CD4-positive, alpha-beta T cell (primary cell): ENCODE measurements around the gene ATP10A. TPM values are rescaled to one million over a fixed set of nuclear protein-coding genes. Genes with fewer than 3 reads are reported as not detected.

Experiments used
- ATAC-seq: fragments of 200-7000 bp; cut with Tn5 transposase; one replicate; pipeline ENCODE4 v1.10.0; 2022; ENCODE audit warnings: mild to moderate bottlenecking; ENCODE audit not compliant: poor library complexity
- CTCF ChIA-PET: fragments of 350-600 bp; sonication (Branson Sonifier 250); formaldehyde crosslinking; loops from one replicate; lab custom pipeline; 2021; ENCODE audit warnings: antibody characterized with exemption, inconsistent platforms; lab: Charles Lee
- POLR2A ChIA-PET: fragments of 350-600 bp; sonication (Branson Sonifier 250); formaldehyde crosslinking; loops from one replicate; lab custom pipeline; 2021; ENCODE audit warnings: antibody characterized with exemption, inconsistent platforms; lab: Charles Lee
- DNase-seq, 14 experiments: peaks; one replicate each; pipeline ENCODE4 v3.0.0-alpha.2; 2013 to 2020; ENCODE audit warnings: mixed read lengths in 2 of 14
- H3K27ac ChIP-seq, 2 donors: one replicate each; pipeline versions ENCODE4 v1.5.1 to v1.7.0; 2013; ENCODE audit warnings: low read length in 2 of 2, low read depth in 1 of 2, mild to moderate bottlenecking in 1 of 2
- H3K27me3 ChIP-seq, 2 experiments: 1 replicate in 1 of 2; 2 replicates in 1 of 2; pipeline versions ENCODE4 v1.6.1 to v1.7.0; 2013; ENCODE audit warnings: low read length in 2 of 2, control low read depth in 1 of 2, mild to moderate bottlenecking in 1 of 2, moderate library complexity in 1 of 2; ENCODE audit not compliant: insufficient read depth in 2 of 2, control insufficient read depth in 1 of 2
- H3K36me3 ChIP-seq: one replicate; pipeline ENCODE4 v1.6.1; 2013; ENCODE audit warnings: low read length, control low read depth; ENCODE audit not compliant: insufficient read depth
- H3K4me1 ChIP-seq: one replicate; pipeline ENCODE4 v1.6.1; 2013; ENCODE audit warnings: low read length, control low read depth; ENCODE audit not compliant: insufficient read depth
- H3K4me3 ChIP-seq: one replicate; pipeline ENCODE4 v1.5.1; 2013; ENCODE audit warnings: mild to moderate bottlenecking, low read length, moderate library complexity
- H3K9me3 ChIP-seq, 2 experiments: 1 replicate in 1 of 2; 2 replicates in 1 of 2; pipeline versions ENCODE4 v1.6.1 to v1.7.0; 2013; ENCODE audit warnings: low read length in 2 of 2, mild to moderate bottlenecking in 2 of 2, control low read depth in 1 of 2, moderate library complexity in 1 of 2; ENCODE audit not compliant: control insufficient read depth in 1 of 2, insufficient read depth in 1 of 2
- H3K27ac Mint-ChIP-seq: one replicate; pipeline ENCODE4 v1.8.0; 2020; ENCODE audit warnings: mixed read lengths
- H3K27me3 Mint-ChIP-seq: one replicate; pipeline ENCODE4 v1.8.0; 2021; ENCODE audit warnings: mixed read lengths
- H3K36me3 Mint-ChIP-seq: one replicate; pipeline ENCODE4 v1.8.0; 2021; ENCODE audit warnings: low read depth, mixed read lengths
- H3K4me1 Mint-ChIP-seq: one replicate; pipeline ENCODE4 v1.8.0; 2021; ENCODE audit warnings: low read depth, mixed read lengths
- H3K4me3 Mint-ChIP-seq: one replicate; pipeline ENCODE4 v1.8.0; 2020; ENCODE audit warnings: mild to moderate bottlenecking, mixed read lengths
- H3K9me3 Mint-ChIP-seq: one replicate; pipeline ENCODE4 v1.8.0; 2020; ENCODE audit warnings: mixed read lengths
- intact Hi-C, 2 experiments: fragments of 100-400 bp; cut with DNase I in 1 of 2; cut with micrococcal nuclease in 1 of 2; formaldehyde crosslinking; loops; one replicate each; pipeline versions ENCODE4 v1.15.1 to v1.9.0; 2023 to 2025; cut with DNase I, micrococcal nuclease
- total RNA-seq, 174 experiments: library from RNA in 2 of 174; stranded (reverse) in 2 of 174; gene quantifications; one replicate each; pipeline ENCODE4 v1.2.3 and lab custom pipeline; 2021 to 2026
- TF ChIP-seq, protein P1 (sequence below): fragments of 200-600 bp; IDR thresholded peaks from one replicate; pipeline ENCODE4 v1.8.0; 2022; ENCODE audit warnings: antibody characterized with exemption, mild to moderate bottlenecking

ATP10A gene
- total RNA-seq, 2 experiments from 2014 or later = 30.0 to 30.4 TPM

DNA sequence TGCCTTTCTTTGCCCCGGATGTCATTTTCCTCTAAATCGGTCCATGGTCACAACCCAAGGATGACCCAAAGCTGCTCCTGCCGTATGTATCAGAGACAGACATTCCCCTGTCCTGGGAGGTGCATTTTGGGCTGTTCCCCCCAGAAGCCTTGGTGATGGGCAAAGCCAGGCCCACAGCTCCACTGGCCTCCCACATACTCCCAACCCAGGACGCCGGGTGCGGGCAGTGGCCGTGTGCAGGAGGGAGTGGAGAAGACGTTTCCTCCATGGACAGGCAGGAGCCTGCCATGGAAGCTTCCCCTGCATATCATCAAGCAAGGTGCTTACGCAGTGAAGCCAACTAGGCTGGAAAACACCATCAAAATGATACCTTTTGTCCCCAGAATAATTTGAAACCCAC is 175.0 kb downstream of the ATP10A start:
- Histone ChIP-seq H3K27me3 (no peaks in the 10 kb centered on the region), H3K27ac (no peak overlapping the region), H3K4me3 (no peak overlapping the region), H3K36me3 (peaks cover 39% of the 10 kb centered on the region), H3K9me3 (peaks cover 0 to 6% of the 10 kb centered on the region in 2 experiments), H3K4me1 (no peaks in the 10 kb centered on the region)
- Mint-ChIP-seq H3K27ac (no peak overlapping the region), H3K9me3 (no peaks in the 10 kb centered on the region), H3K27me3 (no peaks in the 10 kb centered on the region), H3K36me3 (peaks cover 86% of the 10 kb centered on the region), H3K4me1 (no peaks in the 10 kb centered on the region), H3K4me3 (no peak overlapping the region)
- ChIA-PET CTCF (no interaction called here), POLR2A (no interaction called here)
- intact Hi-C loops = no loop called here
- TF ChIP-seq, protein P1, sequence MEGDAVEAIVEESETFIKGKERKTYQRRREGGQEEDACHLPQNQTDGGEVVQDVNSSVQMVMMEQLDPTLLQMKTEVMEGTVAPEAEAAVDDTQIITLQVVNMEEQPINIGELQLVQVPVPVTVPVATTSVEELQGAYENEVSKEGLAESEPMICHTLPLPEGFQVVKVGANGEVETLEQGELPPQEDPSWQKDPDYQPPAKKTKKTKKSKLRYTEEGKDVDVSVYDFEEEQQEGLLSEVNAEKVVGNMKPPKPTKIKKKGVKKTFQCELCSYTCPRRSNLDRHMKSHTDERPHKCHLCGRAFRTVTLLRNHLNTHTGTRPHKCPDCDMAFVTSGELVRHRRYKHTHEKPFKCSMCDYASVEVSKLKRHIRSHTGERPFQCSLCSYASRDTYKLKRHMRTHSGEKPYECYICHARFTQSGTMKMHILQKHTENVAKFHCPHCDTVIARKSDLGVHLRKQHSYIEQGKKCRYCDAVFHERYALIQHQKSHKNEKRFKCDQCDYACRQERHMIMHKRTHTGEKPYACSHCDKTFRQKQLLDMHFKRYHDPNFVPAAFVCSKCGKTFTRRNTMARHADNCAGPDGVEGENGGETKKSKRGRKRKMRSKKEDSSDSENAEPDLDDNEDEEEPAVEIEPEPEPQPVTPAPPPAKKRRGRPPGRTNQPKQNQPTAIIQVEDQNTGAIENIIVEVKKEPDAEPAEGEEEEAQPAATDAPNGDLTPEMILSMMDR = no peak
- ATAC-seq (no peak), DNase-seq (no peak)

DNA sequence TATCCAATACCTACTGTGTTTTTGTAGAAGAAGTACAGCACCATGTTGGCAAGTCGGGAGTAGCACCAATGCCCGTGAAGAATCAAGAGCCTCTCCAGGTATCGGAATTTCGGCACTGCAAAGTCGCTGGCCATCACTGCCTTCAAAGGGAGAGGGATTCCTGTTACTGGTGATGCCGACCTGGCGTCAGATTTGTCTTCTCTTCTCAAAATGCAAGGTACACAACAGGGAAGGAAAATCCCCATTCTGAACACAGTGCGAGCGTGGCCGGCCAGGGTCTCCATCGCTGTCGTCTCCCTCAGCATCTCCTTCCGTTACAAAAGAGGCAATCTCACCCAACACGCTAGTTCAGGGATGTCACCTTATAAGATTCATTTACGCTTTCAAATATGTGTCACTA is 175.4 kb downstream of the ATP10A start:
- H3K9me3 Mint-ChIP-seq = no peaks in the 10 kb centered on the region
- peaks cover 36% of the 10 kb centered on the region for H3K36me3 ChIP-seq
- no peaks in the 10 kb centered on the region for H3K27me3 Mint-ChIP-seq
- peaks cover 86% of the 10 kb centered on the region for H3K36me3 Mint-ChIP-seq
- no peaks in the 10 kb centered on the region for H3K4me1 Mint-ChIP-seq
- H3K9me3 ChIP-seq = peaks cover 0 to 6% of the 10 kb centered on the region in 2 experiments
- ATAC-seq (no peak), DNase-seq (no peak)
- H3K27me3 ChIP-seq = no peaks in the 10 kb centered on the region
- TF ChIP-seq, protein P1 = no peak
- intact Hi-C loops = no loop called here
- ChIA-PET POLR2A (no interaction called here), CTCF (no interaction called here)
- no peaks in the 10 kb centered on the region for H3K4me1 ChIP-seq
- no peak overlapping the region for H3K27ac ChIP-seq
- H3K4me3 ChIP-seq = no peak overlapping the region
- H3K4me3 Mint-ChIP-seq = no peak overlapping the region
- no peak overlapping the region for H3K27ac Mint-ChIP-seq

DNA sequence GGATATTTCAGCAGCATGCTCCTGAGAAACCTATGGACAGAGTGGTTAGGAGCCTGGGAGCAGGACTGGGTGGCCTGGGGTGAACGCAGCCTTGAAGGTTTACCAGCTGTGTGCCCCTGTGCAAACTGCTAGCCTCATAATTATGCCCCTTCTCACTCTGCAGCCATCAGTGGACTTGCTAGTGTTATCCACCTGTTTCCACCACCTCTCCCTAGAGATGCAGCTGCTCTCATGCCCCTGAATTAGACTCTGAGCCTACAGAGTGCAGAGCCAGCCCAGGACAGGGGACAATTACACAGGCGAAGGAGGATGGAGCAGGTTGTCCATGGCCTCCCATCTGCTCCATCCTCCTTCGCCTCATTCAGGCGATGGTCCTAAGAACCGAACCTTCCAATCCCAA is 175.9 kb downstream of the ATP10A start:
- no peaks in the 10 kb centered on the region for H3K27me3 Mint-ChIP-seq
- DNase-seq = no peak
- H3K9me3 Mint-ChIP-seq = no peaks in the 10 kb centered on the region
- Histone ChIP-seq H3K27me3 (no peaks in the 10 kb centered on the region), H3K27ac (no peak overlapping the region), H3K9me3 (peaks cover 0 to 6% of the 10 kb centered on the region in 2 experiments), H3K4me3 (no peak overlapping the region), H3K36me3 (peaks cover 37% of the 10 kb centered on the region), H3K4me1 (no peaks in the 10 kb centered on the region)
- ChIA-PET POLR2A (no interaction called here), CTCF (no interaction called here)
- TF ChIP-seq, protein P1 = no peak
- no peaks in the 10 kb centered on the region for H3K4me1 Mint-ChIP-seq
- no peak overlapping the region for H3K4me3 Mint-ChIP-seq
- H3K36me3 Mint-ChIP-seq = peaks cover 85% of the 10 kb centered on the region
- intact Hi-C loops = no loop called here
- no peak overlapping the region for H3K27ac Mint-ChIP-seq
- no peak for ATAC-seq
